K562 (cell line): ENCODE data around the gene WNK2. TPM values are rescaled to one million over a fixed set of nuclear protein-coding genes. Genes with fewer than 3 reads are reported as not detected.

Experiments
- ATAC-seq: fragments of 200-7000 bp; cut with Tn5 transposase; 3 replicates; pipeline ENCODE4 v1.9.1; 2020; ENCODE audit warnings: moderate library complexity
- BruUV-seq: library from RNA; stranded (reverse); fragments of 400-500 nt; replicated peaks from 2 replicates; lab custom pipeline; 2021; lab: Mats Ljungman, UMichigan
- CTCF ChIA-PET: fragments of 300-600 bp; formaldehyde crosslinking; extraction: SDS; loops from one replicate; lab custom pipeline; 2021; ENCODE audit warnings: low intra/inter-chr PET ratio; lab: Yijun Ruan, JAX
- POLR2A ChIA-PET: fragments of 300-600, 350-650 bp; sonication (Branson Sonifier 250); formaldehyde crosslinking; extraction: SDS; loops from one replicate; lab custom pipeline; 2021; ENCODE audit warnings: antibody characterized with exemption, inconsistent platforms; lab: Yijun Ruan, JAX
- DNase-seq, 4 experiments: peaks; one replicate each; pipeline versions ENCODE4 v3.0.0 to v3.0.0-alpha.2; 2011 to 2018; ENCODE audit warnings: low spot score in 3 of 4, mixed read lengths in 3 of 4; ENCODE audit errors: extremely low read depth in 1 of 4
- FAIRE-seq: peaks from 2 replicates; lab custom pipeline; 2011; peaks lifted over from hg19 to GRCh38; lab: Jason Lieb, UNC
- H2AFZ ChIP-seq: 2 replicates; pipeline ENCODE4 v1.6.0; 2011; ENCODE audit warnings: low read depth, low read length, control low read depth, inconsistent platforms
- H3K27ac ChIP-seq: fragments of 200-600 bp; 3 replicates; pipeline ENCODE4 v1.8.0; 2011; ENCODE audit warnings: low read depth, mild to moderate bottlenecking, control low read depth, inconsistent platforms, low read length, moderate library complexity, mixed read lengths; ENCODE audit errors: extremely low read depth
- H3K27me3 ChIP-seq, 2 experiments: fragments of 300-600 bp in 1 of 2; 2 replicates in 1 of 2; 3 replicates in 1 of 2; pipeline versions ENCODE4 v1.6.0 to v1.8.0; 2011; ENCODE audit warnings: inconsistent platforms in 2 of 2, low read length in 2 of 2, mild to moderate bottlenecking in 1 of 2, mixed read lengths in 1 of 2, moderate library complexity in 1 of 2; ENCODE audit not compliant: control insufficient read depth in 2 of 2, insufficient read depth in 2 of 2
- H3K36me3 ChIP-seq: fragments of 300-600 bp; 3 replicates; pipeline ENCODE4 v1.8.0; 2011; ENCODE audit warnings: mild to moderate bottlenecking, low read length, inconsistent platforms; ENCODE audit not compliant: control insufficient read depth, insufficient read depth
- H3K4me1 ChIP-seq, 2 experiments: fragments of 200-600 bp in 1 of 2; replicated peaks in 1 of 2; 2 replicates in 1 of 2; 3 replicates in 1 of 2; pipeline versions ENCODE4 v1.5.1 to v1.8.0; 2011; ENCODE audit warnings: inconsistent platforms in 2 of 2, low read length in 2 of 2, mild to moderate bottlenecking in 1 of 2, mixed read lengths in 1 of 2, moderate library complexity in 1 of 2; ENCODE audit not compliant: control insufficient read depth in 2 of 2, insufficient read depth in 2 of 2
- H3K4me2 ChIP-seq: 2 replicates; pipeline ENCODE4 v1.6.1; 2011; ENCODE audit warnings: low read length, control low read depth, inconsistent platforms, mixed read lengths; ENCODE audit not compliant: insufficient read depth
- H3K4me3 ChIP-seq: fragments of 200-600 bp; sonication (generic), shearing (Covaris generic); 2 replicates; pipeline ENCODE4 v1.5.1; 2016; ENCODE audit warnings: control low read depth, inconsistent platforms
- H3K79me2 ChIP-seq: fragments of 200-600 bp; 3 replicates; pipeline ENCODE4 v1.8.0; 2011; ENCODE audit warnings: low read length, inconsistent platforms; ENCODE audit not compliant: control insufficient read depth, insufficient read depth
- H3K9ac ChIP-seq, 2 experiments: 2 replicates each; pipeline versions ENCODE4 v1.6.0 to v1.6.1; 2011; ENCODE audit warnings: low read depth in 2 of 2, low read length in 2 of 2, control low read depth in 1 of 2, inconsistent platforms in 1 of 2, mild to moderate bottlenecking in 1 of 2, mixed read lengths in 1 of 2; ENCODE audit not compliant: insufficient read depth in 1 of 2
- H3K9me1 ChIP-seq: one replicate; pipeline ENCODE4 v1.6.0; 2011; ENCODE audit warnings: inconsistent platforms, mild to moderate bottlenecking, low read length, moderate library complexity; ENCODE audit not compliant: control insufficient read depth, insufficient read depth
- H3K9me3 ChIP-seq: replicated peaks from 2 replicates; pipeline ENCODE4 v1.5.1; 2011; ENCODE audit warnings: low read depth, low read length, inconsistent platforms; ENCODE audit not compliant: control insufficient read depth, insufficient read depth
- H4K20me1 ChIP-seq: replicated peaks from 2 replicates; pipeline ENCODE4 v1.6.1; 2011; ENCODE audit warnings: low read length, inconsistent platforms, mixed read lengths; ENCODE audit not compliant: control insufficient read depth, insufficient read depth
- NONO ChIP-seq, 2 experiments: fragments of 200-400 bp in 1 of 2; fragments of 450-650 bp in 1 of 2; formaldehyde crosslinking in 1 of 2; IDR thresholded peaks; 2 replicates each; pipeline ENCODE4 v1.6.1; 2017; ENCODE audit warnings: low read depth in 2 of 2, mild to moderate bottlenecking in 2 of 2, moderate library complexity in 2 of 2, low read length in 1 of 2
- WGBS: fragments of 100-300 bp; shearing (Covaris generic); methylation state at CpG from one replicate; pipeline ENCODE4 v1.1.6; 2016; ENCODE audit warnings: low coverage, mixed read lengths; ENCODE audit not compliant: insufficient coverage; ENCODE audit errors: missing lambda C conversion rate; 5-methylcytosine and 5-hydroxymethylcytosine counted together
- in situ Hi-C: fragments of 300-500 bp; cut with MboI; formaldehyde crosslinking; loops from 4 replicates; pipeline ENCODE4 v1.15.0; 2018; ENCODE audit warnings: inconsistent platforms, mixed read lengths
- intact Hi-C: fragments of 100-400 bp; cut with micrococcal nuclease; formaldehyde crosslinking; loops from 2 replicates; pipeline ENCODE4 v1.14.2; 2022
- polyA plus RNA-seq, 8 experiments: library from polyadenylated mRNA; depleted of rRNA in 4 of 8; stranded (reverse) in 5 of 8; unstranded in 3 of 8; fragments of >200 nt; fragmentation: Nextera tagmentation in 2 of 8; fragmentation: Illumina TruSeq in 1 of 8; extraction: Ambion mirVana in 2 of 8; extraction: Trizol in 1 of 8; gene quantifications; 2 replicates each; pipeline versions ENCODE4 v1.2.1 to v1.2.3, GENCODE V29; 2011 to 2014; ENCODE audit warnings: inconsistent platforms in 1 of 8, missing spikeins in 1 of 8
- total RNA-seq, 7 experiments: library from RNA; depleted of rRNA in 6 of 7; stranded (reverse); fragments of >200 nt in 6 of 7; fragmentation: Illumina TruSeq in 2 of 7; extraction: Trizol in 2 of 7; gene quantifications; 2 replicates each; pipeline versions ENCODE4 v1.2.1 to v1.2.3, GENCODE V29; 2011 to 2021; ENCODE audit warnings: low replicate concordance in 1 of 7
- TF ChIP-seq, protein P1 (sequence below): sonication (generic); formaldehyde crosslinking; IDR thresholded peaks from 2 replicates; pipeline ENCODE4 v1.8.0; 2022; ENCODE audit warnings: missing genetic modification reagents, mild to moderate bottlenecking, borderline replicate concordance

Gene WNK2
- total and polyA plus RNA-seq, 9 of the 15 experiments (the other 6 are each of a cell fraction or from before 2014, with no cell fraction given) = 0.36 to 3.3 (median 0.64) TPM; not detected in 2

DNA sequence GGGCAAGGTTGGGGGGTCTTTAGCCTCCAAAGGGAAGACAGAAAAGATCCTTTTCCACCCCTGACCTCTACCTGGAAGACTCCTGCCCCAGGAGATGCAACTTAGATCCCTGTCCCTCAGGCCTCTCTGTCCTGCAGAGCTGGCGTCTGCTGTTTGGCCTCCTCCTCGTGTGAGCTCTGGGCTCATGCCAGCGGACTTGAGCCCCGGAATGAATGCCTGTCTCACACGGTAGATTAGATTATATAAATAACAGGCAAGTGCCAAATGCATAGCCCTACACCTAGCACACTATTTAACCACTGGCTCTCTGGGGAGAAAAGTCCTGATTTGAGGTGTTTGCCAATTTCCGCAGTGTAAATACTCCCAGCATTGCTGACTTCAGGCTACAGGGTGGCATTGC lies 1.4 kb upstream of the WNK2 start:
- TF ChIP-seq, protein P1, sequence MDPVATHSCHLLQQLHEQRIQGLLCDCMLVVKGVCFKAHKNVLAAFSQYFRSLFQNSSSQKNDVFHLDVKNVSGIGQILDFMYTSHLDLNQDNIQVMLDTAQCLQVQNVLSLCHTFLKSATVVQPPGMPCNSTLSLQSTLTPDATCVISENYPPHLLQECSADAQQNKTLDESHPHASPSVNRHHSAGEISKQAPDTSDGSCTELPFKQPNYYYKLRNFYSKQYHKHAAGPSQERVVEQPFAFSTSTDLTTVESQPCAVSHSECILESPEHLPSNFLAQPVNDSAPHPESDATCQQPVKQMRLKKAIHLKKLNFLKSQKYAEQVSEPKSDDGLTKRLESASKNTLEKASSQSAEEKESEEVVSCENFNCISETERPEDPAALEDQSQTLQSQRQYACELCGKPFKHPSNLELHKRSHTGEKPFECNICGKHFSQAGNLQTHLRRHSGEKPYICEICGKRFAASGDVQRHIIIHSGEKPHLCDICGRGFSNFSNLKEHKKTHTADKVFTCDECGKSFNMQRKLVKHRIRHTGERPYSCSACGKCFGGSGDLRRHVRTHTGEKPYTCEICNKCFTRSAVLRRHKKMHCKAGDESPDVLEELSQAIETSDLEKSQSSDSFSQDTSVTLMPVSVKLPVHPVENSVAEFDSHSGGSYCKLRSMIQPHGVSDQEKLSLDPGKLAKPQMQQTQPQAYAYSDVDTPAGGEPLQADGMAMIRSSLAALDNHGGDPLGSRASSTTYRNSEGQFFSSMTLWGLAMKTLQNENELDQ (CRISPR knock-in tag) = no peak
- TF ChIP-seq NONO (IDR thresholded peaks at IDR 0.05; ENCODE audit: low read depth in 2 of 2, low read length in 1 of 2) = no peak
- TF ChIP-seq, all 486 proteins: peak for 0
- ChIA-PET CTCF (no interaction called here), POLR2A (interaction anchor here (0.6 to 1.1 kb wide), 2 partner anchors 16 to 28 kb away, joined by 3 to 4 read pairs; no protein-coding TSS in a partner anchor)
- no TSS peak for BruUV-seq
- FAIRE-seq (no peak), ATAC-seq (no peak), DNase-seq (no peak)
- peaks cover 0 to 22% of the 10 kb centered on the region in 2 experiments; a peak in 2 of 5 replicates for H3K4me1 ChIP-seq
- no peak overlapping the region for H3K4me2 ChIP-seq
- H2AFZ ChIP-seq = no peak overlapping the region
- in situ Hi-C loops (no loop called here), intact Hi-C loops (no loop called here)
- H3K9me1 ChIP-seq = no peaks in the 10 kb centered on the region
- no peaks in the 10 kb centered on the region for H3K79me2 ChIP-seq
- H3K9ac ChIP-seq = no peak overlapping the region; a peak in 1 of 4 replicates
- no peaks in the 10 kb centered on the region for H3K9me3 ChIP-seq
- H3K27me3 ChIP-seq = peaks cover 45 to 69% of the 10 kb centered on the region in 2 experiments; a peak in 4 of 5 replicates
- no peak overlapping the region for H3K27ac ChIP-seq
- H3K4me3 ChIP-seq = no peak overlapping the region
- peaks cover 22% of the 10 kb centered on the region for H4K20me1 ChIP-seq
- H3K36me3 ChIP-seq = no peaks in the 10 kb centered on the region
- 5% methylated on average over 6 of the region's 6 CpGs for WGBS
